PC-9 (cell line): Measurements from ENCODE around the gene ERC1. TPM values are rescaled to one million over a fixed set of nuclear protein-coding genes. Genes with fewer than 3 reads are reported as not detected.
"Not testable (repeated sequence)": the region's sequence is repeated elsewhere in the genome, so short reads cannot be mapped to it uniquely, and the experiment has no call there.

Experiments used
- BruUV-seq: library from RNA; stranded (reverse); fragments of 400-500 nt; replicated peaks from 2 replicates; lab custom pipeline; 2021; lab: Mats Ljungman, UMichigan
- CTCF ChIA-PET: fragments of 300-600 bp; sonication (Branson Sonifier 250); formaldehyde crosslinking; loops from one replicate; lab custom pipeline; 2022; ENCODE audit warnings: antibody characterized with exemption; lab: Charles Lee
- POLR2A ChIA-PET: fragments of 300-600 bp; sonication (Branson Sonifier 250); formaldehyde crosslinking; loops from one replicate; lab custom pipeline; 2022; ENCODE audit warnings: antibody characterized with exemption; ENCODE audit not compliant: unreplicated experiment; lab: Charles Lee
- DNase-seq, 2 experiments: peaks; one replicate each; pipeline versions ENCODE4 v3.0.0 to v3.0.0-alpha.2; 2015 to 2022; ENCODE audit warnings: mixed read lengths in 1 of 2
- H2AFZ ChIP-seq: fragments of 200-600 bp; sonication (generic); 2 replicates; pipeline ENCODE4 v1.8.1; 2017; ENCODE audit warnings: antibody characterized with exemption
- H3F3A ChIP-seq: fragments of 200-600 bp; sonication (generic); 2 replicates; pipeline ENCODE4 v1.8.1; 2017; ENCODE audit warnings: antibody characterized with exemption, mild to moderate bottlenecking, low read depth; ENCODE audit not compliant: insufficient read depth
- H3K27ac ChIP-seq: fragments of 200-600 bp; sonication (generic); 2 replicates; pipeline ENCODE4 v1.6.1; 2016; ENCODE audit warnings: mixed run types
- H3K27me3 ChIP-seq: fragments of 200-600 bp; sonication (generic); 2 replicates; pipeline ENCODE4 v1.6.1; 2016; ENCODE audit warnings: low read depth, mixed run types; ENCODE audit not compliant: insufficient read depth
- H3K36me3 ChIP-seq: fragments of 200-600 bp; sonication (generic); 2 replicates; pipeline ENCODE4 v1.6.1; 2016; ENCODE audit warnings: low read depth, mixed run types
- H3K4me1 ChIP-seq: fragments of 200-600 bp; sonication (generic); replicated peaks from 2 replicates; pipeline ENCODE4 v1.6.1; 2016; ENCODE audit warnings: mixed run types; ENCODE audit not compliant: insufficient read depth
- H3K4me2 ChIP-seq: fragments of 200-600 bp; sonication (generic); 2 replicates; pipeline ENCODE4 v1.6.1; 2017; ENCODE audit warnings: mixed run types
- H3K4me3 ChIP-seq: fragments of 200-600 bp; sonication (generic); 2 replicates; pipeline ENCODE4 v1.6.1; 2016; ENCODE audit warnings: mixed run types
- H3K79me2 ChIP-seq: fragments of 200-600 bp; sonication (generic); 2 replicates; pipeline ENCODE4 v1.6.1; 2017; ENCODE audit warnings: low read depth, mixed run types
- H3K9me2 ChIP-seq: fragments of 200-600 bp; sonication (generic); 2 replicates; pipeline ENCODE4 v1.8.1; 2017; ENCODE audit warnings: mild to moderate bottlenecking; ENCODE audit not compliant: insufficient read depth
- H3K9me3 ChIP-seq: fragments of 200-600 bp; sonication (generic); 2 replicates; pipeline ENCODE4 v1.8.1; 2016; ENCODE audit warnings: low read depth; ENCODE audit not compliant: insufficient read depth
- H4K20me1 ChIP-seq: fragments of 200-600 bp; sonication (generic); 2 replicates; pipeline ENCODE4 v1.8.1; 2017; ENCODE audit not compliant: insufficient read depth
- CTCF ChIP-seq: fragments of 200-600 bp; sonication (generic); conservative IDR thresholded peaks from 2 replicates; pipeline ENCODE4 v1.6.1; 2017; ENCODE audit warnings: mixed run types, antibody characterized with exemption, mild to moderate bottlenecking, moderate library complexity
- EZH2 ChIP-seq: fragments of 200-600 bp; sonication (generic); IDR thresholded peaks from 2 replicates; pipeline ENCODE4 v1.8.0; 2017; ENCODE audit warnings: antibody characterized with exemption, low read depth
- intact Hi-C: fragments of 100-400 bp; cut with micrococcal nuclease; formaldehyde crosslinking; loops from one replicate; pipeline ENCODE4 v1.10.0; 2022; ENCODE audit not compliant: unreplicated experiment
- total RNA-seq: library from RNA; stranded (reverse); gene quantifications from 2 replicates; pipeline ENCODE4 v1.2.3, GENCODE V29; 2021

Gene ERC1
- total RNA-seq, 1 experiment from 2014 or later: 52.0 TPM

GRCh38 chr12:1206118-1206734 is 215.2 kb downstream of the ERC1 start:
- Histone ChIP-seq H4K20me1 (0 out of 2 replicates have a peak, but pooled peaks cover 3% of the 10 kb centered on the region), H3K4me3 (no peak overlapping the region), H3K79me2 (no peaks in the 10 kb centered on the region), H3K27me3 (no peaks in the 10 kb centered on the region), H3K9me3 (no peaks in the 10 kb centered on the region), H3K9me2 (no peaks in the 10 kb centered on the region), H2AFZ (no peak overlapping the region), H3K4me2 (no peak overlapping the region), H3F3A (0 out of 2 replicates have a peak, but pooled peaks cover 4% of the 10 kb centered on the region), H3K4me1 (no peaks in the 10 kb centered on the region), H3K36me3 (no peaks in the 10 kb centered on the region), H3K27ac (no peak overlapping the region)
- POLR2A ChIA-PET: no interaction called here
- no peak for DNase-seq
- CTCF ChIA-PET: interaction anchor here (0.6 to 0.8 kb wide), 2 partner anchors 88 to 388 kb away, joined by 3 read pairs; no protein-coding TSS in a partner anchor
- TF ChIP-seq CTCF (no peak), EZH2 (no peak)
- intact Hi-C loops: no loop called here
- BruUV-seq: no TSS peak

- intact Hi-C loops: no loop called here
- Histone ChIP-seq H3K79me2 (no peaks in the 10 kb centered on the region), H3K36me3 (no peaks in the 10 kb centered on the region), H3K27me3 (no peaks in the 10 kb centered on the region), H3K9me2 (no peaks in the 10 kb centered on the region), H3F3A (0 out of 2 replicates have a peak, but pooled peaks cover 4% of the 10 kb centered on the region), H3K27ac (no peak overlapping the region), H4K20me1 (0 out of 2 replicates have a peak, but pooled peaks cover 3% of the 10 kb centered on the region), H2AFZ (no peak overlapping the region), H3K4me2 (no peak overlapping the region), H3K4me1 (no peaks in the 10 kb centered on the region), H3K9me3 (no peaks in the 10 kb centered on the region), H3K4me3 (no peak overlapping the region)
- TF ChIP-seq CTCF (no peak), EZH2 (no peak)
- CTCF ChIA-PET: no interaction called here
- POLR2A ChIA-PET: no interaction called here
- no peak for DNase-seq
- BruUV-seq: no TSS peak
These were observed 216.3 kb downstream of the ERC1 start for GRCh38 chr12:1207276-1207675.

GRCh38 chr12:1208719-1209118 is 217.7 kb downstream of the ERC1 start:
- POLR2A ChIA-PET: interaction anchor here (0.6 kb wide), 1 partner anchor 288 kb away, joined by 3 read pairs; no protein-coding TSS in a partner anchor

More at GRCh38 chr12:1208719-1209118, 217.7 kb downstream of the ERC1 start:
- H3K36me3 ChIP-seq, CTCF ChIA-PET, H3K27ac ChIP-seq, H3K9me3 ChIP-seq, H3K4me3 ChIP-seq, H3K4me1 ChIP-seq, H3K27me3 ChIP-seq, H3K79me2 ChIP-seq, H3F3A ChIP-seq, H3K9me2 ChIP-seq, BruUV-seq, H4K20me1 ChIP-seq, H3K4me2 ChIP-seq, intact Hi-C loops, H2AFZ ChIP-seq, DNase-seq: not testable (repeated sequence)
